SK-N-MC (cell line): Measurements from ENCODE around the gene ESYT2.

ENCODE experiments used
- EZH2 ChIP-seq: fragments of 200-600 bp; sonication (generic); IDR thresholded peaks from one replicate; pipeline ENCODE4 v1.6.1; 2017; ENCODE audit warnings: antibody characterized with exemption
- POLR2AphosphoS5 ChIP-seq: IDR thresholded peaks from 2 replicates; pipeline ENCODE4 v1.6.1; 2012; ENCODE audit warnings: mild to moderate bottlenecking, low read depth, low read length, borderline replicate concordance

GRCh38 chr7:158765020-158765419 is 64.3 kb downstream of the ESYT2 start:
- TF ChIP-seq POLR2AphosphoS5 (no peak), EZH2 (no peak)
